Hepatic stellate cell (primary cell): ENCODE results near the gene HMX3.
"Not testable (repeated sequence)": the region's sequence is repeated elsewhere in the genome, so short reads cannot be mapped to it uniquely, and the experiment has no call there.

Experiments used
- DNase-seq: peaks from one replicate; pipeline ENCODE4 v3.0.0; 2011; ENCODE audit warnings: low spot score

The HMX3 gene

DNA sequence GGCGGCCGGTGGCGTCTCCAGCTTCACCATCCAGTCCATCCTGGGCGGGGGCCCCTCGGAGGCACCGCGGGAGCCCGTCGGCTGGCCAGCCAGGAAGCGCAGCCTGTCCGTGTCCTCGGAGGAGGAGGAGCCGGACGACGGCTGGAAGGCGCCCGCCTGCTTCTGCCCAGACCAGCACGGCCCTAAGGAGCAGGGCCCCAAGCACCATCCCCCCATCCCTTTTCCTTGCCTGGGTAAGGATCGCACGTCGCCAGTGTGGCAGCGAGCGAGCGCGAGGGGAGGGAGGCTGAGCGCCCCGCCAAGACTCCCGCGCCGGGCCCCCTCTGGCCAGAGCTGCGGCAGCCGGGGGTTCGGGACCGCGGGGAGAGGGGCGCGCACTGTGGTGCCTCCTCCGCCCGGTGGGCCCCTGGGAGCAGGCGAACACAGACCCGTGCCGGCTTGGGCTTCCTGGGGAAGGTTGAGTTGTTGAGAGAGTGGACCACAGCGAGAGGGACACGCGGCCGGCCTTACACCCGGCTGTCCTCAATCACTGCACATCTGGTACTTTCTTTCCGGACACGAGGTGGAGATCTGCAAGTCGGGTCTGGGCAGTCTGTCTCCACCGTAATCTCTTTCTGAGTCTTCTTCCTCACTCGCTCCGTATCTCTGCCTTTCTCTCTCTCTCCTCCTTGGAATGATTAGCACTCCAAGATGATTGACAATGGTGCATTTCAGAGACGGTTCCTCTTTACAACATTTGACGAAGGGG, 12.8 kb downstream of the HMX3 start:
- no peak for DNase-seq

DNA sequence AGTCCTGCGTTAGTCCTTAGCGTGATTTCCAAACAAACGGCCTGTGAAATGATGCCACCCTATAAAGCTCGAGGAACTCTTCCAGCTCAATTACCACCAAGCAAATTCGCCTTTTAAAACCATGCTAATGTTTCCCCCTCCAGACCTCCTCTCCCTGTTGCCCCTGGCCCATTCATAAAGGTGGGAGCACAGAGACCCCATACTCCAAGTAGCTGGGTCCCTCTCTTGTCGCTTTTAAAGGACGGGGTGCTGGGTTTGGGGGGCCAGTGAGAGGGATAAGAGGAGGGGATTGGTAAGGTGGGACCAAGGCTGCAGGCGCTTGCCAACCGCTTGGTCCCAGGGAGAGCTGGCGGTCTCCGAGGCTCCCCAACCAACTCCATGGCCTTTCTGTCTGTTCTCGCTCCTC, 13.4 kb downstream of the HMX3 start:
- DNase-seq, result no peak

DNA sequence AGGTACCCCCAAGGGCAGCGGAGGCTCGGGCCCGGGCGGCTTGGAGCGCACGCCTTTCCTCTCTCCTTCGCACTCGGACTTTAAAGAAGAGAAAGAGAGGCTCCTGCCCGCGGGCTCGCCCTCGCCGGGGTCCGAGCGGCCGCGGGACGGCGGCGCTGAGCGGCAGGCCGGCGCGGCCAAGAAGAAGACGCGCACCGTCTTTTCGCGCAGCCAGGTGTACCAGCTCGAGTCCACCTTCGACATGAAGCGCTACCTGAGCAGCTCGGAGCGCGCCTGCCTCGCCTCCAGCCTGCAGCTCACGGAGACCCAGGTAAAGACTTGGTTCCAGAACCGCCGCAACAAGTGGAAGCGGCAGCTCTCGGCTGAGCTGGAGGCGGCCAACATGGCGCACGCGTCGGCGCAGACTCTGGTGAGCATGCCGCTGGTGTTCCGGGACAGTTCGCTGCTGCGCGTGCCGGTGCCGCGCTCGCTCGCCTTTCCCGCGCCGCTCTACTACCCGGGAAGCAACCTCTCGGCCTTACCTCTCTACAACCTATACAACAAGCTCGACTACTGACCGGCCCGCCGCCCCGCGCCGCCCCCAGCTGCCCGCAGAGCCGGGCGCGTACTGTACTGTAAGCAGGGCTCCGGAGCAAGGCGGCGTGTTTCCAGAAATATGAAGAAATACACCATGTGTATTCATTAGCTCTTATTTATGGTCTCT, 13.9 kb downstream of the HMX3 start:
- no peak for DNase-seq

DNA sequence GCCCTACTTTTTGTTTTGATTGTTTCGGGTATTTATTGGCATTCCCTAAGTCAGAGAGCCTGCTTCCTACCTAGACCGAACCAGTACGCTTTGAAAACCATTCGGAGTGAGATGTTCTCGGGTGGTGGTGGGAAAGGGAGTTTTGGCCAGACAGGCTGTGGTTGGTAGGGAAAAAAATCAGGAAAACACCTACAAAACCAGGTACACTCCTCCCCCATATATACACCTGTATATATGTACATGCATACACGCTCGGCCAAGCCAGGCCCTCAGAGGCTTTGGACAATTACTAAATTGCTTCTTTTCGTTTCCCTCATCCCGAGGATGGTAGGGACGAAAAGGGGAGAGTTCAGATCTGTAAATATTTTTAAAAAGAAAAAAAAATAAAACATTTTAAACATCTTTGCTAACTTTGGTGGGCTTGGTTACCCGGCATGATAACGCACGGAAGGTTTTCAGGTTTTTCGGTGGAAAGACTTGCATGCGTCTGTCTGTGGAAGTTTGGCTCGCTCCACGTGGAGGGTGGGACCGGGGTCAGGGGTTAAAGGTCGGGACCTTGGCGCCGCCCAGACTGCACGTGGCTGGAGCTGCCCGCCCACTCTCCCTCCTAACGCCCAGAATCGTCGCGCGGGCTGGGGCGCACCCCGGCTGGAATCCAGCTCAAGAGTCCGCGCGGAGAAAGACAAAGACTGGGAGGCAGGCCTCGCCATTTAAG, 14.7 kb downstream of the HMX3 start:
- no peak for DNase-seq

DNA sequence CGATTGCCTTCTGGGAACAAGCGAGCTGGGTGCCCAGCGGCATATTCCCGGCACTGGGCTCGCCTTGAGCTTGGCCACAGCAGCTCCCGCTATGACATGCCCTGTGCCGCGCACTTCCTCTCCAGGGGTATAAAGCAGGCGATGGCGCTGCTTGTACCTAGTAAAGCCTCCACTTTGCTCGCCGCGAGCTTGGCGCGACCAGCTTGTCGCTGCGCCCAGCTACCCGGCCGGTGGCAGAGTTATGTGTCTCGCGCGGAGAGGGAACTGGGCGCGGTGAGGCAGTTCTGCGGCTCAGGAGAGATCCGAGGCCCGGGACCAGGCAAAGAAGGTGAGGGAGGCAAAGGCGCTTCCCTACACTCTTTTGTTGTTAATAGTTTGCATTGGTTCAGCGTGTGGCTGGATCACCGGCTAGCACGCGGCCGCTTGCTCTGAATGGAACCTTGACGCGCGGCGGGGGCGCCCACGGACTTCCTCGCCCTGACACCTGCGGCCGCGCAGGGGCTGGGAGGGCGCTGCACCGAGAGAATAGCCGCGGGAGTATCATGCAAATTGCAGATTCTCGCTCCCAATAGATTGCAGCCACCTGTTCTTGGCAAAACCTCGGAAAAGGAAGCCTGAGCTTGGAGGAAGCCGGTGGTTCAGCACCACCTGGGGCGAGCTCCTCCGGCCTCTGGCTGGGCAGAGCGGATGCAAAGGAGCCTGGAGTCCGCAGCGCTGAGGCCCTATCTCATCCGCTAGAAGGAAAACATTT, 15.4 kb downstream of the HMX3 start:
- DNase-seq, result no peak

DNA sequence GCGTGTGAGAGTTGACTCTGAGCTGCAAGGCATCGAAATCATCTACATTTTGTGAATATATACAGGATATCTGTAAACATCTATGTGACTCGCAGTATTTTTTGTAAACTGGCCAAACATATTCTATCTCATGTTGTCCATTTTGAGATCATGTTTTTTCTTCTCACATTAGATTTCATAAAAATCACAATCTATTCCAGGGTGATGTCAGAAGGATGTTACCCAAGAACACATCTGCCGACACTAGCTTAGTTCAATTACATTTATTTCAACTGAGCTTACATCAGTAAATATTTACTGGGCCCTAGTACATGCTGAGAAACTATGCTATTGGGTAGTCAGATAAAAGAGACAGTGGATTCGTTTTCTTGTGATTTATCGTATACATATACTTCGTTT, 16.0 kb downstream of the HMX3 start:
- DNase-seq, result no peak

DNA sequence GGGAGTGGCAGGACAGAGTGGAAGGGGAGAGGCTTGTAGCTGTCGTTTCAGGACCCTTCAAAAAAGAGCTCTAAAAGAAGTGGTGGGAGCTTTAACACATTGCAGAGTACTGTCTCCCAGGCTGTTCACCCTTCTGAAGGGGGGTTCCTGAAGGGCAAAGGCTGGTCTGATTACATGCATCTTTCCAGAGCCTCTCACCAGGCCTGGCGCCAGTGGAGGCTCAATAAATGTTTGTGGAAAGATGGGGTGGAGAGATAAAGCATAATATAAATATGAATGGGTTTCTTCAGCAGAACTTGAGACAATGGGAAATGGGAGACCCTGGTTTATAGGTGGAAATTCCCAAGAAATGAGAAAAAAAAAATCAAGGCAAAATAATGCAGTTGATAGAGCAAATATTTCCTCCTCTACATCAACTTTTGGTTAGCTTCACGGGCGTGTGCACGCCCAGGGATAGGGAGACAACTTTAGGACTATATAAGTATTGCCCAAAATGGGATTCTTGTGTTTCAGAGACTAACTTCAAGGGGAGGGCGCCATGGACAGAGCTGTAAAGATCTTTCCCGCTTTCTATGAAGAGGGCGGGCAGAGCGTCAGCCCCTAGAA, 17.8 kb downstream of the HMX3 start:
- DNase-seq, result no peak

DNA sequence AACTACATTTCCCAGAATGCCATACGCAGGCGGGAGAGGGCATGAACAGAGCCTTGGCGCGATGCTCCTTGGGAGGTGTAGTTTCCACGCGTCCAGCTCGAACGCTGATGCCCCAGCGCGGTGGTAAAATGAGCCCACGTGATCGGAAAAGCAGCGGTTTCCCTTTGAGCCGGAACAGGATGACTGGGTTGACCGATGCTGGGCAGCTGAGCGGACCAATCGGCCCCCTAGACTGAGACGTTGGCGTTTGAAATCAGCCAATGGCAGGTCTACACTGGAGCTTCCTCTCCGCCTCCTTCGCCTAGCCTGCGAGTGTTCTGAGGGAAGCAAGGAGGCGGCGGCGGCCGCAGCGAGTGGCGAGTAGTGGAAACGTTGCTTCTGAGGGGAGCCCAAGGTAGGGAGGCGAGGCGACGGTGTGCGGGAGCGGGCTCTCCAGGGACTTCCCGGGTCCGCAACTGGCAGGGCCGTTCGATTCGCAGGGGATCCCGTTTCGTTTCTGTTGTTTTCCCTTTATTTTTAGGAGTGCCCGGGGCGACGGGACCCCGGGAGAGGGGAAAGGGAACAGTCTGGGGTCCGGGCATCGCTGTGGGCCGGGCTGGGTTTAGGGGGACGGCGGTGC, 18.4 kb downstream of the HMX3 start, which contains the start of gene BUB3:
Gene BUB3 (plus strand): TSS at position 311 of the 619 bp plus-strand sequence. CDS start 516 bp downstream, outside the sequence.
- peak; percentile 100 for DNase-seq

DNA sequence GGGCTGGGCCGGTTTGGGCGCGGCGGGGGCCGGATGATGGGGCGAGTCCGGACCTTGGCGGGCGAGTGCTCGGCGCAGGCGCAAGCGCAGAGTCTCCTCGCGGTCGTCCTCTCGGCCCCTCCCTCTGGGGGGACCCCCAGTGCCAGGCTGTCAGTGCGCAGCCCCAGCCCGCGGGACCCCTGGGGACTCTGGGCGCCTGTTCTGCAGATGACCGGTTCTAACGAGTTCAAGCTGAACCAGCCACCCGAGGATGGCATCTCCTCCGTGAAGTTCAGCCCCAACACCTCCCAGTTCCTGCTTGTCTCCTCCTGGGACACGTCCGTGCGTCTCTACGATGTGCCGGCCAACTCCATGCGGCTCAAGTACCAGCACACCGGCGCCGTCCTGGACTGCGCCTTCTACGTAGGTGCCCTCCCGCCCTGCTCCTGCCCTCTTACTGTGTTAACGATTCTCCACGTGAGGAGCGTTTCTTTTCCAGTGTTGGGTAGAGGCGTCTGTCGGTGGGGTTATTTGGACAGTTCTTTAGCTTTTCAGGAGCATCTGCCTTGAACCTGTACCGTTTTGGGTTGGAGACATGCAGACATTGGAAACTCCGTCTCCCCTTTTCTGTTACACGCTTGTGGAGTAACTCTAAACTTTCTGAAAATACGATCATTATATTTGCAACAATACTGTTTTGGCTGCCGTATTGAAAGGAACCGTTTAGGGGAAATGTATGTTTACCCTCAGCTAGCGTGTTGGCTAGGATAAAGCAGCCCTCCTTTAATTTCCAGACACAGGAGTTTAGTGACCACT, 19.1 kb downstream of the HMX3 start:
- DNase-seq, result peak; percentile 75

DNA sequence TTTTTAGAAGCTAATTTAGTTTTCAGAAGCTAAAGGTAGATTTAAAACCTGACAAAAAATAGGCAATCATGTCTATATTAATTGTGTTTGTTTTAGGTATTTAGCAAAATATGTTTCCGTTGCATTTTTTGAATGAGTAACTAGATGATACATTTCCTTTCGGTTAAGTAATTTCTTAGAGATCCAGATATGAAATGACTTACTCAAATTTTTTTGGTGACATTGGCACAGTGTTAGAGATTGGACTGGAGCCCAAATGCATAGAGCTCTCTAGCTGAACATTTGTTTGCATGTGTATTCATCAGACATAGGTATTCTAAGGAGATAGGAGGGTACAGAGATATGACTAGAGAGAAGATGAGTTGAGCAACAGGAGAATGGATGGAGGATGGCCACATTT, 20.3 kb downstream of the HMX3 start:
- DNase-seq, result peak; percentile 29

DNA sequence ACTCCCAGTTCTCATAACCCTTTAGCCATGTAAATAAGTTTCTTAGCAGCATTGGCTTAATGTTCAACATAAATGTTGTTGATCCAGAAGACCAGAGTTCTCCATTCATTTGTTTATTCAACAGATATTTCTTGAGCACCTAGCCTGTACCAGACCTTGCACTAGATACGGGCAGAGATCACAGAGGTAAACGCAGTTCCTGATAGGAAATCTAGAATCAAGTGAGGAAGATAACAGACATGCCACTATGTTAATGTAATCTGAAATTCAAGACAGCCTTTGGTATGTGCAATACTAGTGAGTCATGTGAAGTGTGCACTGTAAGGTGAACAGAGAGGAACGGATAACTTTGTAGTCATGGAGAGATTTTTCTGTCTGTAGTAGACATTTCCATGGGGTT, 21.4 kb downstream of the HMX3 start:
- peak; percentile 30 for DNase-seq

DNA sequence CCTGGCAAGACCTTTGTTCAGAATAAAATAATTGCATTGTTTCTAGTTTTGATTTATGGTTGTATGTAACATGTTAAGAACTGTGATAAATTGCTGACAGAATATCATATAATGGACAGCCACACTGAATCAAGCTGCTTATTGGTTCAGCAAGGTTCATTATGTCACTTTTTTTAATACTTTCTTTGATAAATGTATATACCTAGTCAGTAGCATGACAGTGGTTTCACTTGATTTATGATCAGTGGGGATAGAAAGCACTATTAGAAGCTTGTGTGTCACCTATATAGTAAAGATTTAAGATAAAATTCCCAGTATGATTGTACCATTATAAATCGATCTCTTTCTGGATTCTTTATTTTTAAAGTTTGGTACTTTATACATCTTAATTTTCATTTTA, 22.9 kb downstream of the HMX3 start:
- DNase-seq, result no peak

DNA sequence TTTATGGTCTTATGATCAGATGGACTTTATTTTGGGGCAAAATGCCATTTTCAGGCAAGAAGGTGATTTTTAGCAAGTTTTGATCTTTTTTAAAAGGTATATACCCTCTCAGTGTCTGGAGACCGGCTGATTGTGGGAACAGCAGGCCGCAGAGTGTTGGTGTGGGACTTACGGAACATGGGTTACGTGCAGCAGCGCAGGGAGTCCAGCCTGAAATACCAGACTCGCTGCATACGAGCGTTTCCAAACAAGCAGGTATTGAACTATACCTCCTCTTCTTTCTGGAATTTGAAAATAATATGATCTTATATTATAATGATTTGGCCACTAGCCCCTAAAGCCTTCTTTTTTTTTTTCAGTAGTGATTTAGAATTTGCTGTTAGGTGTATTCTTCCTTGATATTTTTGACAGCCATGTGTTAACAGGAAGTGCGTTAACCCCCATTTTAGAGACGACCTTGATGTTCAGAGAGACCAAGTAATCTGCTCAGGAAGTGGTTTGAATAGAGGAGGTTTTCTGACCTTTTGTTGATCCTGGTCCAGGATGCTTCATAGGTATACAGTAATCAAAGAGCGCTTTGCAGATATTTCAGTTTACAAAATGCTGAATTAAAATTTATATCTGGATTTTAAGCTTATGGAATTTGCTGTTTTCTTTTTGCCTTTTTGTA, 24.7 kb downstream of the HMX3 start:
- DNase-seq, result no peak

DNA sequence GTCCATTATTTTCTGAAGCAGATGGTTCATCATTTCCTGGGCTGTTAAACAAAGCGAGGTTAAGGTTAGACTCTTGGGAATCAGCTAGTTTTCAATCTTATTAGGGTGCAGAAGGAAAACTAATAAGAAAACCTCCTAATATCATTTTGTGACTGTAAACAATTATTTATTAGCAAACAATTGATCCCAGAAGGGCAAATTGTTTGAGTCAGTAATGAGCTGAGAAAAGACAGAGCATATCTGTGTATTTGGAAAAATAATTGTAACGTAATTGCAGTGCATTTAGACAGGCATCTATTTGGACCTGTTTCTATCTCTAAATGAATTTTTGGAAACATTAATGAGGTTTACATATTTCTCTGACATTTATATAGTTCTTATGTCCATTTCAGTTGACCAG, 28.5 kb downstream of the HMX3 start:
- DNase-seq, result no peak

DNA sequence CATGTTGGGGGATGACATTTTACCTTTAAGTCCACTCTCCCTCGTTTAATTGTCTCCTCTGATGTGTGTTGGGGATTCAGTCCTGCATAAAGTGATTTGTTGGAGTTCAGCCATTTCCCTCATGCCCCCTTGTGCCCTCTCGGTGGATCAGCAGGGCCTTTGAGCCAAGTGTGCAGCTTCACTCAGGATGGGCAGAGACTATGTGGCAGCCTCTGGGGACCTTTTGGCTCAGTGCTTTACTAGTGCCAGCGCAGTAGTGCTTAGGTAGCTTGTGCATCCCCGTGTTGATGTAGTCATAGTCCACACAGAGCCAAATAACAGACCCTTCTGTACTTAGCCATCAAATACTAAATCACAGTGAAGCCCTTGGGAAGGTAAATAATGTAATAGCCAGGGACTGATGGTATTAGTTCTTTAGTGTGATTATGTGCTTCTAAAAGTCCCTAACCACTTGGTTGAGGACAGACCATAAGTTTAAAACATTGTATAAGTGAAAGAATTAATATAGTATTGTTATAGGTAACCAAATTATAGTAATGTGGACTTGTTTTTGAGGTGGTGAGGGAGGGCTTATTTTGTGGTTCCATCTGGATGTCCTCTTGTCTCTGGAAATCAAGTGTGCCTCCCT, 29.8 kb downstream of the HMX3 start:
- DNase-seq, result no peak

DNA sequence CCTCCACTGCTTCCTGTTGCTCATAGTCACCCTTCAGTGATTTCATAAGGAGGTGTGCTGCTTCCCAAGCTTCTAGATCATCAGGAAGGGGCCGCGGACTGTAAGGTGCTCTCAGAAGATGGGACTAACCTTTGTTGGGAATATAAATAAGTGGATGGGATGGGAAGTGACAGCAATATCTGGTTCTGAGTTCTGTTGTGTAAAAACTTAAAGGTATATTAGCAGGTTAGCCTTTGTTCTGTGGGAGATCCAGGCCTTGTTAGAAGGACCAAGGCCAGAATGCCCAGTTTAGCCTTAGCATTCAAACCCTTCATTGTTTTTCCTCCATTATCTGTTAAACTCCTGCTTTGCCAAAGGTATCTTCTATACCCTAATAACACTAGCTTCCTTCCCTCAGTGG, 30.8 kb downstream of the HMX3 start:
- DNase-seq, result no peak

DNA sequence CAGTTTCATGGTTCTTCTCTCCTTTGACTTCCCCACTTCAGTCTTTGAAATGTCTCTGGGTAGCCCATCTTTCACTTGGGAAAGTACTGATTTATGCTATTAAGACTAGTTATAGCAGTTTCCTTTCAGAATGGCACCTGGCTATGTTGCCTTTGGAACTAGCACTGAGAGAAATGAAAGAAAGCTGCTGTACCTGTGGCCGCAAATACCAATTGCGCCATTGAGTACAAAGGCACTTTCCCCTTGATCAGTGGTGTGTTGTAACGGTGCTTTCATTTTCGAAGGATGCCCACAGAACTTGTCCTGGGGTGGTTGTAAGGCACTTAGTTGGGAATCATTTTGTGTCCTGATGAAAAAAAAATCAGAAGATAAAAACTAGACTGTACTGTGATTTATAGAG, 35.2 kb downstream of the HMX3 start:
- DNase-seq, result no peak

DNA sequence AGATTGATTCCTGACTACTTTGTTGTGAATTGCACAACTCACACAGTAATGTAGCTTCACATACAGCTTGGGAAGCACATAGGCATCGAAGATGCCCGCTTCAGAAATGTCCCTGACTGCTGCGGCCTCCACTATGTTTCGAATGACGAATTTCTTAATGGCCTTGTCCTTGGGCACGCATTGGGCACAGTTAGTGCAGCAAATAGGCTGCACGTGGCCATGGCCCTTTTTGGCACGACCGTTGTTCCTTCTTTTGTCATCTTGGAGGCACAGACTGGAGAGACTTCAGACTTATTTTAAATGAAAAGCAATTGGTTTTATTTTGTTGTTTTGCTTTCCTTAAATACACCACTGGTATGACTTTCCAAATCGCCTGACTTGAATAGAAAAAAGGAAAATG, 35.8 kb downstream of the HMX3 start:
- not testable (repeated sequence) for DNase-seq
